ENCODE data around the gene RNASE4.

DNA sequence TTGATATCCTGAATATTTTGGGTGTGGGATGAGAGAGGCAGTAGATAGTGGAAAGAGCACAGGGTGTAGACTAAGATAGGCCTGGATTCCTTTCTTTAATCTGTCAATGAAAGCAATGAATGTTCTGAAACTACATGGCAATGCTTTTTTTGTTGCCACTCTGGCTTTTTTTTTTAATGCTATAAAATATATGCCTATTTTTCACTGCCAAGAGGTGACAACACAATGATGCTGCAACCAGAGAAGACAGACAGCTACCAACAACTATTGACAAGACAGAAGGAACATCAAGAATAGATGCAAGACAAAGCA, 13.6 kb downstream of the RNASE4 start:
- TF ChIP-seq MEF2B (IDR thresholded peaks at IDR 0.05; ENCODE audit: partially characterized antibody, poor library complexity, severe bottlenecking) (no peak), POLR2AphosphoS5 (IDR thresholded peaks at IDR 0.05; ENCODE audit: low read length) (no peak)

Measured in GM12878 (cell line).